HuH-7 (cell line): ENCODE measurements around the gene IQSEC1.

Experiments
- DNase-seq: peaks from one replicate; pipeline ENCODE4 v3.0.0; 2011; ENCODE audit warnings: low spot score

Gene IQSEC1

GRCh38 chr3:12967606-12968351 is 105.5 kb downstream of the IQSEC1 start:
- DNase-seq: peak; percentile 98

GRCh38 chr3:12966847-12967605 is 106.2 kb downstream of the IQSEC1 start:
- peak; percentile 74 for DNase-seq

GRCh38 chr3:12965999-12966846 is 107.0 kb downstream of the IQSEC1 start:
- peak; percentile 74 for DNase-seq

- DNase-seq: peak; percentile 98
These were observed 108.3 kb downstream of the IQSEC1 start for GRCh38 chr3:12964711-12965612.

- no peak for DNase-seq
These were observed 109.1 kb downstream of the IQSEC1 start for GRCh38 chr3:12963922-12964701.

- DNase-seq: no peak
These were observed 109.9 kb downstream of the IQSEC1 start for GRCh38 chr3:12963231-12963896.

GRCh38 chr3:12962292-12962691 is 110.9 kb downstream of the IQSEC1 start:
- DNase-seq: no peak

- DNase-seq: no peak
These were observed 111.6 kb downstream of the IQSEC1 start for GRCh38 chr3:12961697-12962036.

- no peak for DNase-seq
These were observed 112.1 kb downstream of the IQSEC1 start for GRCh38 chr3:12961007-12961696.

- DNase-seq: no peak
These were observed 112.7 kb downstream of the IQSEC1 start for GRCh38 chr3:12960497-12960896.

- DNase-seq: no peak
These were observed 113.3 kb downstream of the IQSEC1 start for GRCh38 chr3:12959838-12960378.

GRCh38 chr3:12959410-12959809 is 113.8 kb downstream of the IQSEC1 start:
- DNase-seq: no peak

GRCh38 chr3:12957824-12958792 is 115.1 kb downstream of the IQSEC1 start:
- DNase-seq: no peak

- no peak for DNase-seq
These were observed 115.9 kb downstream of the IQSEC1 start for GRCh38 chr3:12957339-12957738.

GRCh38 chr3:12956316-12956660 is 116.9 kb downstream of the IQSEC1 start:
- DNase-seq: no peak

GRCh38 chr3:12955651-12956315 is 117.4 kb downstream of the IQSEC1 start:
- DNase-seq: no peak

- no peak for DNase-seq
These were observed 118.2 kb downstream of the IQSEC1 start for GRCh38 chr3:12954891-12955650.
